Esophagus muscularis mucosa (tissue), 4 donors: ENCODE data around the gene CLEC4C. TPM values are rescaled to one million over a fixed set of nuclear protein-coding genes. Genes with fewer than 3 reads are reported as not detected.
"Not testable (repeated sequence)": the region's sequence is repeated elsewhere in the genome, so short reads cannot be mapped to it uniquely, and the experiment has no call there.

ENCODE experiments used
- DNase-seq: peaks from one replicate; pipeline ENCODE4 v3.0.0-alpha.2; 2017; ENCODE audit errors: extremely low spot score
- H3K27ac ChIP-seq, 4 donors: fragments of 200-600 bp; sonication (generic); replicated peaks in 1 of 4; 1 replicate in 3 of 4; 2 replicates in 1 of 4; pipeline ENCODE4 v1.5.1; 2016 to 2019; ENCODE audit warnings: mild to moderate bottlenecking in 1 of 4
- H3K27me3 ChIP-seq, 4 donors: fragments of 200-600 bp; sonication (generic); one replicate each; pipeline versions ENCODE4 v1.5.1 to v1.6.0; 2016 to 2019
- H3K36me3 ChIP-seq, 4 donors: fragments of 200-600 bp; sonication (generic); one replicate each; pipeline ENCODE4 v1.5.1; 2016 to 2019
- H3K4me1 ChIP-seq, 4 donors: fragments of 200-600 bp; sonication (generic); one replicate each; pipeline ENCODE4 v1.5.1; 2016 to 2019
- H3K4me3 ChIP-seq, 4 donors: fragments of 200-600 bp; sonication (generic); 1 replicate in 2 of 4; 2 replicates in 2 of 4; pipeline ENCODE4 v1.5.1; 2016 to 2019; ENCODE audit warnings: mild to moderate bottlenecking in 4 of 4, moderate library complexity in 1 of 4
- H3K9me3 ChIP-seq, 4 donors: fragments of 200-600 bp; sonication (generic); 1 replicate in 3 of 4; 2 replicates in 1 of 4; pipeline ENCODE4 v1.5.1; 2016 to 2019
- EP300 ChIP-seq: sonication (generic); formaldehyde crosslinking; IDR thresholded peaks from one replicate; pipeline ENCODE4 v1.6.1; 2017; ENCODE audit warnings: antibody characterized with exemption
- POLR2A ChIP-seq: fragments of 450-650 bp; IDR thresholded peaks from one replicate; pipeline ENCODE4 v1.6.1; 2017; ENCODE audit warnings: antibody characterized with exemption, moderate library complexity, mild to moderate bottlenecking, low read depth
- POLR2AphosphoS5 ChIP-seq, 2 donors: sonication (generic); formaldehyde crosslinking; IDR thresholded peaks; one replicate each; pipeline ENCODE4 v1.6.1; 2017; ENCODE audit warnings: antibody characterized with exemption in 2 of 2
- WGBS: methylation state at CpG from one replicate; pipeline ENCODE4 v1.1.5; 2018; 5-methylcytosine and 5-hydroxymethylcytosine counted together
- intact Hi-C: fragments of 100-400 bp; cut with DNase I; formaldehyde crosslinking; loops from one replicate; pipeline ENCODE4 v1.15.1; 2023
- total RNA-seq, 4 donors: library from RNA; depleted of rRNA; stranded (reverse); fragments of >200 nt; gene quantifications; one replicate each; pipeline versions ENCODE4 v1.1.0 to v1.2.1, GENCODE V29; 2016
- TF ChIP-seq, protein P1 (sequence below), 3 experiments: fragments of 200-600 bp in 2 of 3; fragments of 450-650 bp in 1 of 3; sonication (generic) in 2 of 3; IDR thresholded peaks; one replicate each; pipeline ENCODE4 v1.5.1; 2017 to 2019; ENCODE audit warnings: antibody characterized with exemption in 3 of 3, mild to moderate bottlenecking in 2 of 3, moderate library complexity in 1 of 3

CLEC4C gene
- total RNA-seq, 4 donors from 2014 or later: not detected

DNA sequence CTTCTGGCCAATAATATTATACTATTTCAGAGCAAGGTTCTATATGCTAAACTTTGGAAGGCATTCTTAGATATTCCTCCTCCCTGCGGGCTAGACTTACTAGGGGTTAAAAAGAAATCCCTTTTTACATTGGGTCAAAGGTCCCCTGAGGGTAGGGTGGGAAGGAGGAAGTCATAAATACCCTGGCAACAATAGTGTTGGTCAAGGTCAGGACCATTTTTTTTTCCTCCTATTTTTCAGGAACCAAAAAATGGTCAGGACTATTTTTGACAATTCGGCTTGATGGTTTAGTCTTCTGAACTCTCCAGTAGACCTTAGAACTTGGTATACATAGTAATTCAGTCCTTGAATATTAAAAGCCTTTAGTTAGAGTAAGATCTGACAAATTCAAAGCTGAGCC is 37.5 kb upstream of the CLEC4C start:
- DNase-seq: no peak
- Histone ChIP-seq H3K27me3 (peaks cover 0 to 12% (median 0%) of the 10 kb centered on the region in 4 donors), H3K9me3 (no peaks in the 10 kb centered on the region), H3K27ac (no peak overlapping the region), H3K4me1 (no peaks in the 10 kb centered on the region), H3K4me3 (no peak overlapping the region), H3K36me3 (no peaks in the 10 kb centered on the region)
- intact Hi-C loops: no loop called here
- 52% methylated on average over 2 of the region's 2 CpGs for WGBS
- TF ChIP-seq, protein P1, sequence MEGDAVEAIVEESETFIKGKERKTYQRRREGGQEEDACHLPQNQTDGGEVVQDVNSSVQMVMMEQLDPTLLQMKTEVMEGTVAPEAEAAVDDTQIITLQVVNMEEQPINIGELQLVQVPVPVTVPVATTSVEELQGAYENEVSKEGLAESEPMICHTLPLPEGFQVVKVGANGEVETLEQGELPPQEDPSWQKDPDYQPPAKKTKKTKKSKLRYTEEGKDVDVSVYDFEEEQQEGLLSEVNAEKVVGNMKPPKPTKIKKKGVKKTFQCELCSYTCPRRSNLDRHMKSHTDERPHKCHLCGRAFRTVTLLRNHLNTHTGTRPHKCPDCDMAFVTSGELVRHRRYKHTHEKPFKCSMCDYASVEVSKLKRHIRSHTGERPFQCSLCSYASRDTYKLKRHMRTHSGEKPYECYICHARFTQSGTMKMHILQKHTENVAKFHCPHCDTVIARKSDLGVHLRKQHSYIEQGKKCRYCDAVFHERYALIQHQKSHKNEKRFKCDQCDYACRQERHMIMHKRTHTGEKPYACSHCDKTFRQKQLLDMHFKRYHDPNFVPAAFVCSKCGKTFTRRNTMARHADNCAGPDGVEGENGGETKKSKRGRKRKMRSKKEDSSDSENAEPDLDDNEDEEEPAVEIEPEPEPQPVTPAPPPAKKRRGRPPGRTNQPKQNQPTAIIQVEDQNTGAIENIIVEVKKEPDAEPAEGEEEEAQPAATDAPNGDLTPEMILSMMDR (IDR thresholded peaks at IDR 0.05): no peak
- no peak for TF ChIP-seq POLR2AphosphoS5 (IDR thresholded peaks at IDR 0.05)
- TF ChIP-seq EP300: no peak
- TF ChIP-seq POLR2A: no peak

GRCh38 chr12:7783433-7783832 is 36.3 kb upstream of the CLEC4C start:
- H3K9me3 ChIP-seq, DNase-seq, H3K4me1 ChIP-seq, H3K4me3 ChIP-seq, H3K27ac ChIP-seq, H3K36me3 ChIP-seq, intact Hi-C loops: not testable (repeated sequence)
- WGBS: 89% methylated on average over 9 of the region's 9 CpGs
- peaks cover 0 to 12% (median 0%) of the 10 kb centered on the region in 4 donors for H3K27me3 ChIP-seq

GRCh38 chr12:7782055-7782454 is 34.9 kb upstream of the CLEC4C start:
- H3K27me3 ChIP-seq: no peaks in the 10 kb centered on the region
- H3K36me3 ChIP-seq: no peaks in the 10 kb centered on the region
- no peak overlapping the region for H3K27ac ChIP-seq
- no peak overlapping the region for H3K4me3 ChIP-seq
- H3K9me3 ChIP-seq: no peaks in the 10 kb centered on the region
- TF ChIP-seq, protein P1 (IDR thresholded peaks at IDR 0.05): no peak
- TF ChIP-seq POLR2AphosphoS5 (IDR thresholded peaks at IDR 0.05) (no peak), POLR2A (no peak), EP300 (no peak)
- H3K4me1 ChIP-seq: no peaks in the 10 kb centered on the region
- 71% methylated on average over 6 of the region's 6 CpGs for WGBS
- intact Hi-C loops: no loop called here
- no peak for DNase-seq

- TF ChIP-seq EP300: no peak
- TF ChIP-seq, protein P1 (IDR thresholded peaks at IDR 0.05): no peak
- TF ChIP-seq POLR2A: no peak
- TF ChIP-seq POLR2AphosphoS5 (IDR thresholded peaks at IDR 0.05): no peak
- H3K9me3 ChIP-seq: no peaks in the 10 kb centered on the region
- WGBS: 65% methylated on average over 3 of the region's 3 CpGs
- no peaks in the 10 kb centered on the region for H3K27me3 ChIP-seq
- intact Hi-C loops: no loop called here
- H3K4me1 ChIP-seq: no peaks in the 10 kb centered on the region
- H3K27ac ChIP-seq: no peak overlapping the region
- no peak overlapping the region for H3K4me3 ChIP-seq
- H3K36me3 ChIP-seq: no peaks in the 10 kb centered on the region
- DNase-seq: no peak
Observed at GRCh38 chr12:7781274-7781673, 34.1 kb upstream of the CLEC4C start.

- no peaks in the 10 kb centered on the region for H3K36me3 ChIP-seq
- H3K9me3 ChIP-seq: no peaks in the 10 kb centered on the region
- H3K4me3 ChIP-seq: no peak overlapping the region
- intact Hi-C loops: no loop called here
- no peak for DNase-seq
- no peaks in the 10 kb centered on the region for H3K27me3 ChIP-seq
- TF ChIP-seq, protein P1 (IDR thresholded peaks at IDR 0.05): no peak
- TF ChIP-seq POLR2AphosphoS5 (IDR thresholded peaks at IDR 0.05) (no peak), POLR2A (no peak), EP300 (no peak)
- 73% methylated on average over 3 of the region's 3 CpGs for WGBS
- H3K4me1 ChIP-seq: no peaks in the 10 kb centered on the region
- no peak overlapping the region for H3K27ac ChIP-seq
Observed at GRCh38 chr12:7769999-7770398, 22.8 kb upstream of the CLEC4C start.
